ENCODE data around the gene MALAT1. TPM values are rescaled to one million over a fixed set of nuclear protein-coding genes. Genes with fewer than 3 reads are reported as not detected.

MALAT1 gene
- polyA plus RNA-seq, 1 experiment, result 1,149 TPM

DNA sequence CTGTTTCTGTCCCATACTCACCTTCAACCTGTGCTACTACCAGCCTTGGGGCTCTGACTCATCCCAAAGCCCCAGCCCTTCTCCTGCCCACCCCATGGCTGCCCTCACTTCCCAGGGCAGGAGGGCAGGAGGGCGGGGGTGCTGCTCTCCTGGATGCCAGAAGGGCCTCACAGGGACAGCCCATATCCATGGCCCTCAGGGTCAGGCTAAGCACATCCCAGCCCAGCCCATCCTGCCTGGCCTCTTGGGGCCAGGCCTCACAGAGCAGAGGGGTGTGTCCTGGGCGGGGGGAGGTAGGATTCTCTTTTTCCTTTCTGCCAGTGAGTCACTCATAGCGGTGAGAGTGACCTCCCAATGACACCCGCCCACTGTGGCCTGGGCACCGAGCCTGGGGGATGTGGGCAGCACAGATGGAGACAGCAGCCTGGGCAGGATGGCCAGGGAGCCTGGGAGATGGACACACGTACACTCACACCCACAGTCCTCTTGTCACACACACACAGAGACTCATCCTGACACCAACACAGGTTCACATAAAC, 56.9 kb downstream of the MALAT1 start:
- POLR2A ChIA-PET, result no interaction called here
- CTCF ChIA-PET, result interaction anchor here (1.3 to 1.4 kb wide), 2 partner anchors 14 to 15 kb away, joined by 5 to 10 read pairs; no protein-coding TSS in a partner anchor
- Histone ChIP-seq H3K27me3 (ENCODE audit: control insufficient read depth, insufficient read depth, low read length) (no peaks in the 10 kb centered on the region), H3K4me3 (ENCODE audit: low read depth, low read length) (peak overlapping the region; percentile 29; the same call in 1 of the 2 replicates), H3K27ac (ENCODE audit: low read depth, low read length) (peak overlapping the region; percentile 33), H3K9me3 (ENCODE audit: control insufficient read depth, insufficient read depth, low read length) (peaks cover 4% of the 10 kb centered on the region; the same call in 1 of the 2 replicates)
- DNase-seq (ENCODE audit: low read depth, low spot score), result peak; percentile 29
- TF ChIP-seq, protein P1, sequence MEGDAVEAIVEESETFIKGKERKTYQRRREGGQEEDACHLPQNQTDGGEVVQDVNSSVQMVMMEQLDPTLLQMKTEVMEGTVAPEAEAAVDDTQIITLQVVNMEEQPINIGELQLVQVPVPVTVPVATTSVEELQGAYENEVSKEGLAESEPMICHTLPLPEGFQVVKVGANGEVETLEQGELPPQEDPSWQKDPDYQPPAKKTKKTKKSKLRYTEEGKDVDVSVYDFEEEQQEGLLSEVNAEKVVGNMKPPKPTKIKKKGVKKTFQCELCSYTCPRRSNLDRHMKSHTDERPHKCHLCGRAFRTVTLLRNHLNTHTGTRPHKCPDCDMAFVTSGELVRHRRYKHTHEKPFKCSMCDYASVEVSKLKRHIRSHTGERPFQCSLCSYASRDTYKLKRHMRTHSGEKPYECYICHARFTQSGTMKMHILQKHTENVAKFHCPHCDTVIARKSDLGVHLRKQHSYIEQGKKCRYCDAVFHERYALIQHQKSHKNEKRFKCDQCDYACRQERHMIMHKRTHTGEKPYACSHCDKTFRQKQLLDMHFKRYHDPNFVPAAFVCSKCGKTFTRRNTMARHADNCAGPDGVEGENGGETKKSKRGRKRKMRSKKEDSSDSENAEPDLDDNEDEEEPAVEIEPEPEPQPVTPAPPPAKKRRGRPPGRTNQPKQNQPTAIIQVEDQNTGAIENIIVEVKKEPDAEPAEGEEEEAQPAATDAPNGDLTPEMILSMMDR (IDR thresholded peaks at IDR 0.05; ENCODE audit: low read depth, low read length), result no peak

Small RNA genes lying within 50 kb of the gene (small RNA-seq; reads per million reads assigned to genes)
- gene RF01684 (ENCODE audit: insufficient read length, low read depth), result not detected

Other genes with a start within 250 kb of the MALAT1 start
- gene POLA2, start 237.1 kb upstream of the MALAT1 start, polyA plus RNA-seq (2011; rRNA removed), result 10.4 and 14.1 TPM in 2 replicates
- 14.3 and 21.1 TPM in 2 replicates for gene CDC42EP2, start 184.2 kb upstream of the MALAT1 start, polyA plus RNA-seq (2011; rRNA removed)
- gene DPF2, start 165.2 kb upstream of the MALAT1 start, polyA plus RNA-seq (2011; rRNA removed), result 43.7 and 52.0 TPM in 2 replicates
- gene TIGD3, start 144.3 kb upstream of the MALAT1 start, polyA plus RNA-seq (2011; rRNA removed), result 0.07 and 0.11 TPM in 2 replicates
- gene SLC25A45, start 116.4 kb upstream of the MALAT1 start, polyA plus RNA-seq (2011; rRNA removed), result 0.76 and 1.4 TPM in 2 replicates
- gene FRMD8, start 112.4 kb upstream of the MALAT1 start, polyA plus RNA-seq (2011; rRNA removed), result 10.7 and 14.1 TPM in 2 replicates
- 72.3 and 83.3 TPM in 2 replicates for gene NEAT1, start 76.2 kb upstream of the MALAT1 start, polyA plus RNA-seq (2011; rRNA removed)
- gene SCYL1, start 26.0 kb downstream of the MALAT1 start, polyA plus RNA-seq (2011; rRNA removed), result 60.9 and 90.0 TPM in 2 replicates
- gene LTBP3, start 59.3 kb downstream of the MALAT1 start, polyA plus RNA-seq (2011; rRNA removed), result 25.3 and 49.2 TPM in 2 replicates
- 23.5 and 44.3 TPM in 2 replicates for gene ZNRD2, start 71.4 kb downstream of the MALAT1 start, polyA plus RNA-seq (2011; rRNA removed)
- 28.8 and 40.8 TPM in 2 replicates for gene FAM89B, start 73.5 kb downstream of the MALAT1 start, polyA plus RNA-seq (2011; rRNA removed)
- gene EHBP1L1, start 77.0 kb downstream of the MALAT1 start, polyA plus RNA-seq (2011; rRNA removed), result 11.3 and 15.2 TPM in 2 replicates
- 0.17 TPM in 1 of 2 replicates, not detected in the other for gene KCNK7, start 96.8 kb downstream of the MALAT1 start, polyA plus RNA-seq (2011; rRNA removed)
- gene MAP3K11, start 115.2 kb downstream of the MALAT1 start, polyA plus RNA-seq (2011; rRNA removed), result 12.6 and 17.1 TPM in 2 replicates
- 9.7 and 14.0 TPM in 2 replicates for gene PCNX3, start 116.7 kb downstream of the MALAT1 start, polyA plus RNA-seq (2011; rRNA removed)
- 11.4 and 19.8 TPM in 2 replicates for gene SIPA1, start 139.1 kb downstream of the MALAT1 start, polyA plus RNA-seq (2011; rRNA removed)
- 23.4 and 26.7 TPM in 2 replicates for gene RELA, start 163.9 kb downstream of the MALAT1 start, polyA plus RNA-seq (2011; rRNA removed)
- 22.6 and 26.1 TPM in 2 replicates for gene KAT5, start 213.2 kb downstream of the MALAT1 start, polyA plus RNA-seq (2011; rRNA removed)
- 14.2 and 20.8 TPM in 2 replicates for gene RNASEH2C, start 221.8 kb downstream of the MALAT1 start, polyA plus RNA-seq (2011; rRNA removed)